Retina (tissue), 1 donor: ENCODE results near the gene ACO2.
"Not testable (repeated sequence)": the region's sequence is repeated elsewhere in the genome, so short reads cannot be mapped to it uniquely, and the experiment has no call there.

ENCODE experiments used
- DNase-seq: peaks from one replicate; pipeline ENCODE4 v3.0.0-alpha.2; 2016

ACO2 gene

DNA sequence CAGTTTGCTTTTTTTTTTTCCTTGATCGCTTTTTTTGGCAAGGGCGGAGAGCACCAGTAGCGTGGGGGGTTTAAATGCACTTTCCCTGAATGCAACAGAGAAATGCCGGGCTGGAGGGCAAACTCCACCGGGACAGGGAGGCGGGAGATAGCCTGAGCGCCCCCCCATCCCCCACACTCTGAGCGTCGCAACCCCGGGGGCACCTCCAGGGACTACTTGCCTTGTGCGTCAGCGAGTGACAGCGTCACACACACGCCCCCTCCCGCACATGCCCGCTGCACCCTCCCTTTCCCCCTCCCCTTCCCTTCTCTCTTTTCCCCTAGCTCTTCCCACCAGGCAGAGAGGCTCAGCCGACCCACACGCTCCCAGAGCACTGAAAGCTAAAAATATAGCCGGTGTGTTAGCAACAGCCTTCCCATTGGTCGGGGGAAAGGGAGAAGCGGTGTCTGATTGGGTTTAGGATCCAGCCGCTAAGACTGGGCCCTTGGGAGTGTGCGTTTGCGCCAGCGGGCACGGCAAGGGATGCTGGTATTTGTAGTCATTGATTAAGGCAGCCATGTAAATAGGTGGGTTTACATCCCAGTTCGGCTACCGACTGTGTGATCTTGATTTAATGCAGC lies 20.6 kb upstream of the ACO2 start:
- peak; percentile 95 for DNase-seq

- DNase-seq = no peak
These were observed 10.7 kb upstream of the ACO2 start for GRCh38 chr22:41458161-41458728.

DNA sequence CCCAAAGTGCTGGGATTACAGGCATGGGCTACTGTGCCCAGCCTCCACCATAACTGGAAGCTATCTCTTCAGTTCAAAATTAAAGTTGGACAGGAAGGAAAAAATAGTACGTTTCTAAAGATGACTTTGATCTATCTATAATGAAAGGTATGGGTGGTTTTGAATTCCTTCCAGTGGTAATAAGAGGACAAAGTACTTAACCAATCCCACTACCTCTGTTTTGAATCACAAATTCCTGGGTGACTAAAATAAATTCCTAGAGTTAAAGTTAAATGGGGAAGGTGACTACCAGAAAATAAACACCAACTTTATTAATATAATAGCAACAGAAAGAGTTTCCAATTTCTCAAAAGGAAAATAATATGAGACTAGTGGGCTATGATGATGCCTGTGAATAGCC lies 9.5 kb upstream of the ACO2 start:
- DNase-seq = no peak

DNA sequence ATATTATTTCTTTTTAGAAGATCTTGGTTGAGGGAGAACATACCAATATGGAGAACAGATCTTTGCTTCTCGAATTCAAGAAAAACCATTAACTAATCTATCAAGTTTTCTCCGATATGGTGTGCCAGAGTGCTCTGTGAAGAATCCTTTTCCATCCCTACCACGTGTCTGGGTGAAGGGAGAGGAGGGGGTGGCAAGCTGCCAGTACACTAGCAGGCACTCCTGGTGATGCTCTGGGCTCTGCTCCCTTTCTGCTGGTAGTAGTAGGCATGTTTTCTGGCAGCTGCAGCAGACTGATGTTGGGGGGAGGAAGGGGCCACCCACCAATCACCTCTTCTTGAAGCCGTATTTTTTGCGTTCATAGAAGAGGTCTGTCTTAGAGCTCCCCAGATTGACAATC lies 8.8 kb upstream of the ACO2 start:
- DNase-seq = not testable (repeated sequence)

DNA sequence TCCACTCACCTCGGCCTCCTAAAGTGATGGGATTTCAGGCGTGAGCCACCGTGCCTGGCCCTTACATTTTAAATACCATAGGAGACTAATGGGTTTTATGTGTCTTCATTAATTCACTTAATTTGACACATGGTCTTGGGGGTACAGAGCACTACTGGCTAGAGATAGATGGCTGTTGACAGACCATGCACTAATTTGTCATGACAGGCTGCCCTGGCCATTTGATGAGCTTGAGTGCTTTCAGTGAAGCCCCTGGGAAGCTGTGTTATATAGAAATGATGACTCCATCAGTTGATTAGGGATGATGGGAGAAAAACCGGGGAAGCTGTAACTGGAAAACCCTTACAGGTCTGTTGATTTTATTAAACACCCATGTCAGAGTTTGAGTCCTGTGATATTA lies 7.0 kb upstream of the ACO2 start:
- DNase-seq = peak; percentile 77

DNA sequence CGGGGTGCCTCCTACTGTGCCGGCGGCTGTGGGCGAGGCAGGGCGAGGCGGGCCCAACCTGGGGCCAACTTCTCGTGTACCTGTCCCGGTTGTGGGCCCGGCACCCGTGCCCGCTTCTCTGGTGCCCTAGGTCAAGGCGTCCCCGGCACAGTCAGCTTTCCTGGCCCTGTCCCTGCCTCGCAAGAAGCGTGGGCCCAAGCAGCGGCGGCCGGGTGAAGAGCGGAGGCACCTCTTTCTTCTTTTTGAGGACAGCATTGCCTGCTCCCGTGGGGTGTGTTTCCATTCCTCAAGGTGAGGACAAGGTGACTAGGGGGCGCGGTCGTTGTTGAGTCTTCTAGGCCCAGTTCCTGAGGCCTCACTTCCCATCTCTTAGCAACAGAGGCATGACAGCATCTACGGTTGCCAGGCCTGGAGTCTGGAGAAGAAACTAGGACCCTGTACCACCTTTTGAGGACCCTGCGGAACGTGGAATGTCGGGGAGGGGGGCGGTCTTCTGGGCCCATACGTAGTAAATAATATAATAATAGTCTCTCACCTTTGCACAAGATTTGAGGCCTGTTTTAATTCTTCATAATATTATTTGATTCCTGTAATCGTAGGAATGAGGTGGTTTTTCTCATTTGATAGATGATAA lies 418 bp downstream of the ACO2 start:
- no peak for DNase-seq

DNA sequence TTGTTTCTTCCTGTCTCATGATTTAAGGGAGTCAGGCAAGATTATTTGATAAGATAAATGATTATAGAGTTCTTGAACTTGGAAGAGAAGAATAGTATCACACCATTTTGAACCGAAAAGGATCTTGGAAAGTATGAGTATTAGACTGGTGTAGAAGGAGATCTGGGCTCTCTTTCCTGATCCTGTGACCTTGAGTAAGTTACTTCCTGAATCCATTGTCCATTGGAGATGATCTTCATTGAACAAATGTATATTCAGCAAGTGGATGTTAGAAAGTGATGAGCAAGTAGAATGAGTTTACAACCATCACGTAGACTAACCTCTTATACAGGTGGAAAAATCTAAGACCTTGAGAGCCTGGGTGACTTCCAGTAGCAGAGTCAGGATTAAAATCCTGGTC lies 2.0 kb downstream of the ACO2 start:
- DNase-seq = no peak

- DNase-seq = no peak
These were observed 2.7 kb downstream of the ACO2 start for GRCh38 chr22:41471568-41471967.

DNA sequence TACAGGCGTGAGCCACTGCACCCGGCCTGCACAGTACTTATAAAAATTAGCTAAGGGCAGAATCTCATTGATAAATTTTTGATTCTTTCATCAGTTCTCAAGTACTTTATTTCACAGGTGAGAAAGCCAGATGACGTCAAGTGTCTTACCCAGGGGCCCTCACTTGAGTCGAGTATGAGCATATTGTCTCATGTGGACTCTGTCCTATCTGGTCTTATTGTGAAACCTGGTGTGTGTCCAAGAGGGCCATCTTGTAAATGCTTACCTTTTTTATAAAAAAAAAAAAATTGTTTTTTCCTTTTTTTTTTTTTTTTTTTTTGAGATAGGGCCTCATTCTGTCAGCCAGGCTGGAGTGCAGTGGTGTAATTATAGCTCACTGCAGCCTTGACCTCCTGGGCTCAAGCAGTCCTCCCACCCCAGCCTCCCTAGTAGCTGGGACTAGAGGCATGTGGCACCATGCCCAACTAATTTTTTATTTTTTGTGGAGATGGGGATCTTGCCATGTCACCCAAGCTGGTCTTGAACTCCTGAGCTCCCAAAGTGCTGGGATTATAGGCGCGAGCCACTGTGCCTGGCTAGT lies 6.0 kb downstream of the ACO2 start:
- DNase-seq = no peak

DNA sequence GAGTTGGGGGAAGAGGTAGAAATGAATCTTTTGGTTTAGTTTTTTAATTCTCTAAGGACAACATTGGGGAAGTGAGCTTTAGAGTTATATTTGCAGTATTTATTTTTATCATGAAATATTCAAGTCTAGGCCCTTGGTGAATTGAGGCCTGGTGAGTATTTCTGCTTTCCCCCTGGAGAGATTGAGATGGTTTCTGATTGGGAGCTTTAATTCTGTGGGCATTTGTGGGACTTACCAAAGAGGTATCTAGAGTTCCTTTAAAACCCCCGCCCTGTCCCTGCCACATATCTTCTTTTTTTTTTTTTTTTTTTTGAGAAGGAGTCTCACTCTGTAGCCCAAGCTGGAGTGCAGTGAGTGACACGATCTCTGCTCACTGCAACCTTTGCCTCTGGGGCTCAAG lies 9.6 kb downstream of the ACO2 start:
- DNase-seq = no peak

DNA sequence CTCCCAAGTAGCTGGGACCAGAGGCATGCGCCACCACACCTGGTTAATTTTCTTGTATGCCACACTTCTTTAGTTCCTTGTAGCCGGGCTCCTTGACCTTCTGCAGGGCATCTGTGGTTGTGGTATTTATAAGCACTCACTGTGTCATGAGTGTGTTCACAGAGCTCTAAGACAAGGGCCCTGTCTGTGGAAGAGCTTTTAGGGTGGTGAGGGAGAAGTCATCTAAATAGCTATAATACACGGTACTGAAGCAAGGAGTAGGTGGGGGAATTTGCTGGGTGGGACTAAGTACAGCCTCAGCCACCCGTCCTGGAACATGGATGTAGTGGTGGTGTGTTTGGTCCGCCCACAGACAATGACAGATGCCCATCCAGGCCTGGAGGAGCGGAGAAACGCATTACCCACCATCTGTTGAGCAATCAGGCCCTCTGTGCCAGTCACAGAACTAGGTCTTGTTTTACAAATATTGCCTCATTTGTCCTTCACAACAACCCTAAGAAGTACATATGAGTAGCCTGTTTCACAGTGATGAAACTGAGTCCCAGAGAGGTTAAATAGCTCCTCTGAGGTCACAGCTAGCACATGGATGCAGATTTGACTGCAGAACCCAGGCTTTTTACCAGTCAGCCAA lies 10.1 kb downstream of the ACO2 start:
- no peak for DNase-seq

DNA sequence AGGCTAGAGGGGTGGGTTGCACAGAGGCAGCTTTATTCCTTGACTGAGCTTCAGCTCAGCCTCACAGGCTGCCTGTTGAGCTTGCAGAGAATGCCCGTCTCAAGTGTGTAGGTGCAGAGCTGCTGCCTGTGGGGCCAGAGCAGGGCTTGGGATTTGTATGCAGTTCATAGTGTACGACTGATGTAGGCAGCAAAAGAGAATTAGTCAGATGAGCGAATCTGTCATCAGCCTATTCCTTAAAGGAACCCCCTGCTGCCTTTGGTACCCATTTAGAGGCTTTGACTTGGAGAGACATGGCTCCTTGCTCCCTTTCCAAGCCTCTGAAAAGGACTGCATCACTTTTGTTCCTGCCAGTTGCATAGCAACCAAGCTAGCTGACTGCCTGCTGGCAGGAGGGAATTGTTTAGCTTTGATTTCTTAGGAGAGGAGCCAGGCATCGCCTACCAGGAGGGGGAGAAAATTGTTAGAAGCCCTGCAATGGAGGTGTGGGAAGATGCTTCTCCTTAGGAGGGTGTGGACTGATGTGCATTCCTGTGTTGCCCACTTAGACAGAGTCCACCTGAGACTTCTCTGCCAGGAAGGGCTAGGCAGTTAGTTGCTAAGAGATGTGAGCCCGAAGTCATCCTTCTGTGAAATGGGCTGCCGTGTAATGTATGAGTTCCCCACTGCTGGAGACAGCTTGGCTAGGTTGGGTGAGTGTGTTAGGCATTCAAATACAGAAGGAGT lies 10.9 kb downstream of the ACO2 start:
- DNase-seq = peak; percentile 61

DNA sequence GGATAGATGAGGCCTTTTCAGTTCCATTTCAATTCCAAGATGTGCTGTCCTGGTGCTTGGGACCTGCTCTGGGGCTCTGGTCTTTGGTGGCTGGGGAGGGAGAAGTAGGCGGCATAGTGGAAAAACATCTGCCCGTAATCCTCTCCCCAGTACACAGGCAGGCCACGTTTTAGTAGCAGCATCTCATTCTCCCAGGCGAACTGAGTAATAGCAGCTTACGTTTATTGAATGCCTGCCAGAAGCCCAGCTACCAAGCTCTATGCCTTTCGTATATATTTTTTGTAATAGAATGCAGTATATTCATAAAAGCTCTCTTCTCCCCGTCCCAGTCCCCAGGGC lies 11.4 kb downstream of the ACO2 start:
- DNase-seq = no peak

- no peak for DNase-seq
These were observed 12.4 kb downstream of the ACO2 start for GRCh38 chr22:41481131-41481830.

- no peak for DNase-seq
These were observed 13.0 kb downstream of the ACO2 start for GRCh38 chr22:41481925-41482318.

- no peak for DNase-seq
These were observed 13.5 kb downstream of the ACO2 start for GRCh38 chr22:41482319-41482935.

- DNase-seq = no peak
These were observed 16.1 kb downstream of the ACO2 start for GRCh38 chr22:41485033-41485432.

GRCh38 chr22:41487037-41487935 lies 18.4 kb downstream of the ACO2 start:
- no peak for DNase-seq

DNA sequence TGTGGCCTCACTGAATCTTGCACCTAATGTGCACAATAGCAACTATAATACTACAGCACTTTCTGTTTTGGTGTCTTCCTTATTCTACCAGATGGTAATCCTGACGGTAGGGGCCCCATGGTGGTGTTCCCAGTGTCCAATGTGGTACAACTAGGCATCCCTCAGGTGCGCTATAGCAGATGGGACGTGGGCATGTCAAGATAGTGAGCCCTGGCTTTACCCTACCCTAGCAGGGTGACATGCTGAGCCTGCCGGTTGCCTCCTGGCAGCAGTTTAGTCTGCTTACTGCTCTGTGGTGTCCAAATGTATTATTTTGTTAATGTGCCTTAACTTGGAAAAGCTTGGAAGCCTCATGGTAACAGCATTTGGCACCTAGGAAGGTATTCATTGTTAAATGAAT lies 19.2 kb downstream of the ACO2 start:
- no peak for DNase-seq

DNA sequence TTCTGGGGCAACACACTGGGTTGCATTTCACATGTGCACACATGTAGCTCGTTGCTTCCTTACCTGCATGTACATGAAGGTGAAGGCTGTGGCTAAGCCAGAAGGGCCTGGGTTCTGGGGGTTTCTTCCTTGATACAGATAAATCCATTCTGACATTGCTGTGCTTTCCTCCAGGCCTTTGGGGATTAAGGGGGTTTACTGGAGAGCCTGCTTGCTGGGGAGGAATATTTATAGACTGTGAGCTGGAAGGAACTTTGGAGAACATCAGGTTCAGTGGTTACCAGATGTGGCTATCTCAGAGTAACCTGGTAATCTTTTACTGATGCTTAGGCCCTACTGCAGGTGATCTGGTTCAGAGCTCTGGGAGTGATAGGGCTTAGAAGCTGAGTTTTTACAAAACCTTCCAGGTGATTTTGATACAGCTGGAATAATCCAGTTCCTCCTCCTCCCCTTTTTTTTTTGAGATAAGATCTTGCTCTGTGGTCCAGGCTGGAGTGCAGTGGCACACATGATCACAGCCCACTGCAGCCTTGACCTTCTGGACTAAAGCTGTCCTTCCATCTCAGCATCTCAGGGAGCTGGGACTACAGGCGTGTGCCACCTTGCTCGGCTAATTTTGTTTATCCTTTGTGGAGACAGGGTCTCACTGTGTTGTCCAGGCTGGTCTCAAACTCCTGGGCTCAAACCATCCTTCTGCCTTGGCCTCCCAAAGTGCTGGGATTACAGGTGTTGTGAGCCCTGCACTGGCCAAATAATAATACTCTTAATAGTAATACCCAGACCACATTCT lies 19.9 kb downstream of the ACO2 start:
- no peak for DNase-seq
